ENCODE measurements around the gene ALG14. TPM values are rescaled to one million over a fixed set of nuclear protein-coding genes. Genes with fewer than 3 reads are reported as not detected.
A peak's percentile ranks its signal among the peaks of the same experiment; 100 is the strongest.

The ALG14 gene
- total RNA-seq, 1 experiment from 2014 or later = 5.7 TPM

DNA sequence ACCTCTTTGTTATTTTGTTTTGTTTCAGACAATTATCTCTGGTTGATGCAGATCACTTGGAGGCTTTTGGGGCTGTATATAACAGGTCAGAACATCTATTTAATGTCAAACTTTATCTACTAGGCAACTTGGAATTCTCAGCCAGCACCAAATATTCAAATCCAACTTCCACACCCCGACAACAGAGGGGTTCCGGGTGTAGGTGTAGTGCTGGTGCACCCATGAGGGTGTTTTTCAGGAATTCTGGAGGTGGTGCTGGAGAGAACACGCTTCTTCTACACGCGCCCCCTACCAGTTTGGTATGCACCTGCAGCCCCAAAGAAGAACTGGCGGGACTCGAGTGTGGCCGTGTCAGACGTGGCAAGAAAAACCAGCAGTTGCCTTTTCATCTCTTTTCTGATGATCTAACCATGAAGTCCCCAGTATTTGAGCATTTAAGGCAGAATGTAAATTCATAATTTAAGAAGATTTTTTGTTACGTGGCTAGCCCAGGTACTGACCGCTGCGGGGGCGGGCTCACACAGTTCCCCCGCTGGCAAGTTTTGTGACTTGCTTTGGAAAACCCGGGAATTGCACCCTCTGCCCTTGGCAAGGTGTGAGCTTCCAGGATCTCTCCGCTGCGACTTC, 43.9 kb upstream of the ALG14 start (continued):
- TF ChIP-seq ZBTB33 (IDR thresholded peaks at IDR 0.05; ENCODE audit: extremely low read depth, insufficient replicate concordance, low read length) = no peak
- no peak for TF ChIP-seq EZH2 (IDR thresholded peaks at IDR 0.05)

DNA sequence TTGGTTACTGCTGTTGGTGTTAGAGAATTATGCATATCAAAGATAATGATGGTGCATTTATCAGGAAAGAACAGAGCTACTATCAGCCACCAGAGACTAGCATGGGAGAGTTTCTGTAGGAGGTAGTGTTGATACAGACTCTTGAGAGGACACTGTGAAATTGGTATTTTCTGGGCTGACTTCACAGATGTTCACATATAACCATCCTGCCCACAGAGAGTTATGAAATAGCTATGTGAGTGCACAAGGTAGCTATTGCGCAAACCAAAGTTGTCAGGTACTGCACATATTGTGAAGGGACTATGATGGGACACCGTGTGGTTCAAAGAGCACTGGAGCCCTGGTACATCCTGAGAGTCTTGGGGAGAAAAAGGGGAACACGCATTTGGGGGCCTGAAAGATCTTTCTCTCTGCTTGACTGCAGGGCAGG, 43.0 kb upstream of the ALG14 start:
- DNase-seq (ENCODE audit: low read depth, low spot score) = no peak
- Histone ChIP-seq H3K4me3 (replicated peaks in 1 of 2; ENCODE audit: low read depth in 1 of 2, low read length in 2 of 2) (no peak overlapping the region), H3K27ac (ENCODE audit: low read depth, low read length) (no peak overlapping the region), H3K36me3 (ENCODE audit: control insufficient read depth in 1 of 2, insufficient read depth in 2 of 2, low read length in 2 of 2) (no peaks in the 10 kb centered on the region), H3K9me3 (ENCODE audit: control insufficient read depth in 1 of 2, insufficient read depth in 1 of 2, low read depth in 1 of 2, low read length in 2 of 2) (no peaks in the 10 kb centered on the region), H4K20me1 (ENCODE audit: insufficient read depth) (no peaks in the 10 kb centered on the region), H3K4me2 (ENCODE audit: low read length) (0 out of 2 replicates have a peak overlapping the region, but pooled peaks have one; percentile 82), H3K27me3 (ENCODE audit: insufficient read depth, low read length) (no peaks in the 10 kb centered on the region), H3K9ac (ENCODE audit: low read length) (no peak overlapping the region), H3K4me1 (ENCODE audit: control insufficient read depth in 1 of 2, insufficient read depth in 2 of 2, low read length in 2 of 2) (peaks cover 7 to 18% of the 10 kb centered on the region in 2 experiments; a peak in 3 of 4 replicates), H2AFZ (ENCODE audit: low read depth, low read length, poor library complexity, severe bottlenecking) (peak overlapping the region; percentile 36), H3K9me2 (ENCODE audit: insufficient read depth) (no peaks in the 10 kb centered on the region), H3K79me2 (ENCODE audit: insufficient read depth, low read length) (peaks cover 5% of the 10 kb centered on the region; the same call in 1 of the 2 replicates)
- ChIA-PET POLR2A (interaction anchor here (0.7 kb wide), 1 partner anchor 118 kb away, joined by 4 read pairs; the partner anchor contains the start of gene RWDD3), RAD21 (ENCODE audit: low non-redundant PET in 1 of 2, low total read pairs in 2 of 2, uncharacterized antibody in 2 of 2, unreplicated experiment in 2 of 2) (no interaction called here), CTCF (interaction anchor here (0.8 to 1.4 kb wide), 5 partner anchors 8 to 118 kb away, joined by 3 to 8 read pairs (median 3); partner anchors contain the start of gene RWDD3)
- no peak for ATAC-seq
- TF ChIP-seq, protein P1, sequence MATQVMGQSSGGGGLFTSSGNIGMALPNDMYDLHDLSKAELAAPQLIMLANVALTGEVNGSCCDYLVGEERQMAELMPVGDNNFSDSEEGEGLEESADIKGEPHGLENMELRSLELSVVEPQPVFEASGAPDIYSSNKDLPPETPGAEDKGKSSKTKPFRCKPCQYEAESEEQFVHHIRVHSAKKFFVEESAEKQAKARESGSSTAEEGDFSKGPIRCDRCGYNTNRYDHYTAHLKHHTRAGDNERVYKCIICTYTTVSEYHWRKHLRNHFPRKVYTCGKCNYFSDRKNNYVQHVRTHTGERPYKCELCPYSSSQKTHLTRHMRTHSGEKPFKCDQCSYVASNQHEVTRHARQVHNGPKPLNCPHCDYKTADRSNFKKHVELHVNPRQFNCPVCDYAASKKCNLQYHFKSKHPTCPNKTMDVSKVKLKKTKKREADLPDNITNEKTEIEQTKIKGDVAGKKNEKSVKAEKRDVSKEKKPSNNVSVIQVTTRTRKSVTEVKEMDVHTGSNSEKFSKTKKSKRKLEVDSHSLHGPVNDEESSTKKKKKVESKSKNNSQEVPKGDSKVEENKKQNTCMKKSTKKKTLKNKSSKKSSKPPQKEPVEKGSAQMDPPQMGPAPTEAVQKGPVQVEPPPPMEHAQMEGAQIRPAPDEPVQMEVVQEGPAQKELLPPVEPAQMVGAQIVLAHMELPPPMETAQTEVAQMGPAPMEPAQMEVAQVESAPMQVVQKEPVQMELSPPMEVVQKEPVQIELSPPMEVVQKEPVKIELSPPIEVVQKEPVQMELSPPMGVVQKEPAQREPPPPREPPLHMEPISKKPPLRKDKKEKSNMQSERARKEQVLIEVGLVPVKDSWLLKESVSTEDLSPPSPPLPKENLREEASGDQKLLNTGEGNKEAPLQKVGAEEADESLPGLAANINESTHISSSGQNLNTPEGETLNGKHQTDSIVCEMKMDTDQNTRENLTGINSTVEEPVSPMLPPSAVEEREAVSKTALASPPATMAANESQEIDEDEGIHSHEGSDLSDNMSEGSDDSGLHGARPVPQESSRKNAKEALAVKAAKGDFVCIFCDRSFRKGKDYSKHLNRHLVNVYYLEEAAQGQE (IDR thresholded peaks at IDR 0.05; ENCODE audit: low read depth) = no peak
- TF ChIP-seq EGR1 (IDR thresholded peaks at IDR 0.05; ENCODE audit: low read depth) = no peak
- no peak for TF ChIP-seq POLR2AphosphoS5 (IDR thresholded peaks at IDR 0.05; ENCODE audit: low read depth, low read length)
- TF ChIP-seq, protein P2, sequence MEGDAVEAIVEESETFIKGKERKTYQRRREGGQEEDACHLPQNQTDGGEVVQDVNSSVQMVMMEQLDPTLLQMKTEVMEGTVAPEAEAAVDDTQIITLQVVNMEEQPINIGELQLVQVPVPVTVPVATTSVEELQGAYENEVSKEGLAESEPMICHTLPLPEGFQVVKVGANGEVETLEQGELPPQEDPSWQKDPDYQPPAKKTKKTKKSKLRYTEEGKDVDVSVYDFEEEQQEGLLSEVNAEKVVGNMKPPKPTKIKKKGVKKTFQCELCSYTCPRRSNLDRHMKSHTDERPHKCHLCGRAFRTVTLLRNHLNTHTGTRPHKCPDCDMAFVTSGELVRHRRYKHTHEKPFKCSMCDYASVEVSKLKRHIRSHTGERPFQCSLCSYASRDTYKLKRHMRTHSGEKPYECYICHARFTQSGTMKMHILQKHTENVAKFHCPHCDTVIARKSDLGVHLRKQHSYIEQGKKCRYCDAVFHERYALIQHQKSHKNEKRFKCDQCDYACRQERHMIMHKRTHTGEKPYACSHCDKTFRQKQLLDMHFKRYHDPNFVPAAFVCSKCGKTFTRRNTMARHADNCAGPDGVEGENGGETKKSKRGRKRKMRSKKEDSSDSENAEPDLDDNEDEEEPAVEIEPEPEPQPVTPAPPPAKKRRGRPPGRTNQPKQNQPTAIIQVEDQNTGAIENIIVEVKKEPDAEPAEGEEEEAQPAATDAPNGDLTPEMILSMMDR (IDR thresholded peaks at IDR 0.05 in 2 of 3, conservative IDR thresholded peaks at IDR 0.05 in 1 of 3; ENCODE audit: borderline replicate concordance in 1 of 3, insufficient read depth in 1 of 3, low read depth in 2 of 3, low read length in 2 of 3) = no peak
- no peak for TF ChIP-seq ATF3 (IDR thresholded peaks at IDR 0.05)
- peak; percentile 70 for TF ChIP-seq CEBPB (IDR thresholded peaks at IDR 0.05; ENCODE audit: low read depth)
- no peak for TF ChIP-seq FOSL1 (IDR thresholded peaks at IDR 0.05; ENCODE audit: low read depth)
- no peak for TF ChIP-seq SP1 (IDR thresholded peaks at IDR 0.05; ENCODE audit: low read depth)
- intact Hi-C loops (cut with micrococcal nuclease) = no loop called here
- no TSS peak for BruUV-seq (replicated peaks)

Data from HCT116 (cell line).